ENCODE results near the gene DNAJA4. TPM values are rescaled to one million over a fixed set of nuclear protein-coding genes. Genes with fewer than 3 reads are reported as not detected.
"Not testable (repeated sequence)": the region's sequence is repeated elsewhere in the genome, so short reads cannot be mapped to it uniquely, and the experiment has no call there.

DNAJA4 gene
- total RNA-seq, 1 experiment from 2014 or later = not detected

- no peak for DNase-seq (ENCODE audit: low spot score)
- in situ Hi-C loops (cut with HindIII; ENCODE audit: low sequenced_read_pairs) = no loop called here
Measured at GRCh38 chr15:78243058-78243457, 21.3 kb upstream of the DNAJA4 start.

- in situ Hi-C loops (cut with HindIII; ENCODE audit: low sequenced_read_pairs) = no loop called here
- DNase-seq (ENCODE audit: low spot score) = peak; percentile 57
Measured at GRCh38 chr15:78243491-78243941, 20.8 kb upstream of the DNAJA4 start.

- in situ Hi-C loops (cut with HindIII; ENCODE audit: low sequenced_read_pairs) = no loop called here
- DNase-seq (ENCODE audit: low spot score) = no peak
Measured at GRCh38 chr15:78244101-78244500, 20.3 kb upstream of the DNAJA4 start.

GRCh38 chr15:78244893-78245292 is 19.5 kb upstream of the DNAJA4 start:
- DNase-seq (ENCODE audit: low spot score) = no peak
- in situ Hi-C loops (cut with HindIII; ENCODE audit: low sequenced_read_pairs) = no loop called here

- in situ Hi-C loops (cut with HindIII; ENCODE audit: low sequenced_read_pairs); DNase-seq (ENCODE audit: low spot score): not testable (repeated sequence)
Measured at GRCh38 chr15:78245392-78245791, 19.0 kb upstream of the DNAJA4 start.

- in situ Hi-C loops (cut with HindIII; ENCODE audit: low sequenced_read_pairs); DNase-seq (ENCODE audit: low spot score): not testable (repeated sequence)
Measured at GRCh38 chr15:78245976-78246620, 18.3 kb upstream of the DNAJA4 start.

GRCh38 chr15:78247911-78248310 is 16.5 kb upstream of the DNAJA4 start:
- in situ Hi-C loops (cut with HindIII; ENCODE audit: low sequenced_read_pairs) = no loop called here
- no peak for DNase-seq (ENCODE audit: low spot score)

- no peak for DNase-seq (ENCODE audit: low spot score)
- in situ Hi-C loops (cut with HindIII; ENCODE audit: low sequenced_read_pairs) = no loop called here
Measured at GRCh38 chr15:78249131-78249530, 15.2 kb upstream of the DNAJA4 start.

GRCh38 chr15:78251136-78251535 is 13.2 kb upstream of the DNAJA4 start:
- in situ Hi-C loops (cut with HindIII; ENCODE audit: low sequenced_read_pairs) = no loop called here
- no peak for DNase-seq (ENCODE audit: low spot score)

- in situ Hi-C loops (cut with HindIII; ENCODE audit: low sequenced_read_pairs) = no loop called here
Measured at GRCh38 chr15:78255421-78256043, 8.8 kb upstream of the DNAJA4 start.

GRCh38 chr15:78256044-78256437 is 8.3 kb upstream of the DNAJA4 start:
- no peak for DNase-seq (ENCODE audit: low spot score)
- in situ Hi-C loops (cut with HindIII; ENCODE audit: low sequenced_read_pairs) = no loop called here

More at GRCh38 chr15:78255421-78256043, 8.8 kb upstream of the DNAJA4 start:
- DNase-seq (ENCODE audit: low spot score) = no peak

GRCh38 chr15:78257681-78258080 is 6.7 kb upstream of the DNAJA4 start:
- in situ Hi-C loops (cut with HindIII; ENCODE audit: low sequenced_read_pairs) = no loop called here
- DNase-seq (ENCODE audit: low spot score) = no peak

GRCh38 chr15:78259232-78259631 is 5.1 kb upstream of the DNAJA4 start:
- no peak for DNase-seq (ENCODE audit: low spot score)
- in situ Hi-C loops (cut with HindIII; ENCODE audit: low sequenced_read_pairs) = no loop called here

GRCh38 chr15:78260489-78260888 is 3.9 kb upstream of the DNAJA4 start:
- no peak for DNase-seq (ENCODE audit: low spot score)
- in situ Hi-C loops (cut with HindIII; ENCODE audit: low sequenced_read_pairs) = no loop called here

- in situ Hi-C loops (cut with HindIII; ENCODE audit: low sequenced_read_pairs) = no loop called here
- DNase-seq (ENCODE audit: low spot score) = no peak
Measured at GRCh38 chr15:78261062-78261461, 3.3 kb upstream of the DNAJA4 start.

GRCh38 chr15:78263351-78263781 is 996 bp upstream of the DNAJA4 start:
- DNase-seq (ENCODE audit: low spot score) = no peak
- in situ Hi-C loops (cut with HindIII; ENCODE audit: low sequenced_read_pairs) = no loop called here

GRCh38 chr15:78263907-78264303 is 457 bp upstream of the DNAJA4 start:
- in situ Hi-C loops (cut with HindIII; ENCODE audit: low sequenced_read_pairs) = no loop called here
- DNase-seq (ENCODE audit: low spot score) = no peak

- in situ Hi-C loops (cut with HindIII; ENCODE audit: low sequenced_read_pairs) = no loop called here
- DNase-seq (ENCODE audit: low spot score) = peak; percentile 55
Measured at GRCh38 chr15:78265137-78265460, 737 bp downstream of the DNAJA4 start.

GRCh38 chr15:78265752-78266224 is 1.4 kb downstream of the DNAJA4 start:
- DNase-seq (ENCODE audit: low spot score) = peak; percentile 55
- in situ Hi-C loops (cut with HindIII; ENCODE audit: low sequenced_read_pairs) = no loop called here

- in situ Hi-C loops (cut with HindIII; ENCODE audit: low sequenced_read_pairs) = no loop called here
- no peak for DNase-seq (ENCODE audit: low spot score)
Measured at GRCh38 chr15:78266229-78266628, 1.9 kb downstream of the DNAJA4 start.

- DNase-seq (ENCODE audit: low spot score) = no peak
- in situ Hi-C loops (cut with HindIII; ENCODE audit: low sequenced_read_pairs) = no loop called here
Measured at GRCh38 chr15:78266806-78267205, 2.4 kb downstream of the DNAJA4 start.
